Measurements from ENCODE around the gene PRPF38B.
"Not testable (repeated sequence)": the region's sequence is repeated elsewhere in the genome, so short reads cannot be mapped to it uniquely, and the experiment has no call there.

The PRPF38B gene

DNA sequence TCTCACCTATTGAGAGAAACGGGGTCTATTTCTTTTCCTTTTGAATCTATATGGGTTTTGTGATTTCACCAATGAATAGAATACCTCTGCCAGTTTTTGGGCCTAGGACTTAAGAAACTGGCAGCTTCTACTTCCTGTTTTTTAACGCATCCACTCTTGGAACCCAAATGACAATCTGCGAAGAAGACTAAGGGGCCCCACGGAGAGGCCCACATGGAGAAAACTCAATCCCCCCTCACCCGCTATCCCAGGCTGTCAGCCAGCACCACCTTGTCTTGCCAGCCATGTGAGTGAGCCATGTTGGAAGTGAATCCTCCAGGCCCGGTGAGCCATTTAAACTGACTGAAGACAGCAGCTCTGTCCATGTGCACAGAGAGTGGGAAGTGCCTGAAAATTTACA, 27.6 kb upstream of the PRPF38B start:
- TF ChIP-seq, protein P1, sequence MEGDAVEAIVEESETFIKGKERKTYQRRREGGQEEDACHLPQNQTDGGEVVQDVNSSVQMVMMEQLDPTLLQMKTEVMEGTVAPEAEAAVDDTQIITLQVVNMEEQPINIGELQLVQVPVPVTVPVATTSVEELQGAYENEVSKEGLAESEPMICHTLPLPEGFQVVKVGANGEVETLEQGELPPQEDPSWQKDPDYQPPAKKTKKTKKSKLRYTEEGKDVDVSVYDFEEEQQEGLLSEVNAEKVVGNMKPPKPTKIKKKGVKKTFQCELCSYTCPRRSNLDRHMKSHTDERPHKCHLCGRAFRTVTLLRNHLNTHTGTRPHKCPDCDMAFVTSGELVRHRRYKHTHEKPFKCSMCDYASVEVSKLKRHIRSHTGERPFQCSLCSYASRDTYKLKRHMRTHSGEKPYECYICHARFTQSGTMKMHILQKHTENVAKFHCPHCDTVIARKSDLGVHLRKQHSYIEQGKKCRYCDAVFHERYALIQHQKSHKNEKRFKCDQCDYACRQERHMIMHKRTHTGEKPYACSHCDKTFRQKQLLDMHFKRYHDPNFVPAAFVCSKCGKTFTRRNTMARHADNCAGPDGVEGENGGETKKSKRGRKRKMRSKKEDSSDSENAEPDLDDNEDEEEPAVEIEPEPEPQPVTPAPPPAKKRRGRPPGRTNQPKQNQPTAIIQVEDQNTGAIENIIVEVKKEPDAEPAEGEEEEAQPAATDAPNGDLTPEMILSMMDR (IDR thresholded peaks at IDR 0.05; ENCODE audit: insufficient read depth, low read length, missing control alignments) = no peak
- CTCF ChIA-PET = no interaction called here
- POLR2A ChIA-PET = no interaction called here

DNA sequence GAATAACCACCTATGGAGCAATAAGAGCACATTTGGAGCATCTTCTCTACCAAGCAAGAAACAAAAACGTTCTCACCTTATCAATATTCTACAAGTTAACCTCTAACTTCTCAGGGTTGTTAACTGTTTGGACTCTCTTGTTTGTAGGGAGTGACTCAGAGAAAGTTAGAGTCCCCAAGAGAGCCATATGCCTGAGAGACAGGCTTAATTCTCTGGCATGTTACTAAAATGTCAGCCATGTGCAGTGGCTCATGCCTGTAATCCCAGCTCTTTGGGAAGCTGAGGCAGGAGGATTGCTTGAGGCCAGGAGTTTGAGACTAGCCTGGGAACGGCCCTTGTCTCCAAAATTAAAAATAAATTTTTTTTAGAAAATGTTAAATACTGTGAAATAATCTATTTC, 27.0 kb upstream of the PRPF38B start:
- ChIA-PET POLR2A (no interaction called here), CTCF (no interaction called here)
- TF ChIP-seq, protein P1 (IDR thresholded peaks at IDR 0.05; ENCODE audit: insufficient read depth, low read length, missing control alignments) = no peak
- H3K4me3 ChIP-seq (ENCODE audit: low read depth, low read length) = no peak overlapping the region
- DNase-seq (ENCODE audit: low read depth, low spot score) = no peak

More for the DNA sequence above, 27.6 kb upstream of the PRPF38B start:
- DNase-seq (ENCODE audit: low read depth, low spot score) = no peak
- no peak overlapping the region for H3K4me3 ChIP-seq (ENCODE audit: low read depth, low read length)

DNA sequence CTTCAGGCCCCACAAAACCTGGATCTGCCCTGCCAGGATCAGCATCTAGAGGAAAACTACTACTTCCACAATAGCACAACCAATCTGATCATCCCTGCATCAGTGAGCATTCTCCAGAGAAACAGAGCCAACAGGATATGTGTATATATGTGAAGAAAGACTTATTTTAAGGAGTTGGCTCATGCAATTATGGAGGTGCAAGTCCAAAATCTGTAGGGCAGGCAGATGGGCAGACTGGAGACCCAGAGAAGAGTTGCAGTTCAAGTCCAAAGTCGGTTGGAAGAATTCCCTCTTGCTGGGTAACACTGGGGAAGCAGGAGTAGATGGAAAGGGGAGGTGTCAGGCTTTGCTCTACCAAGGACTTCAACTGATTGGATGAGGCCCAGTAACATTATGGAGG, 26.3 kb upstream of the PRPF38B start:
- H3K4me3 ChIP-seq (ENCODE audit: low read depth, low read length) = no peak overlapping the region
- TF ChIP-seq, protein P1 (IDR thresholded peaks at IDR 0.05; ENCODE audit: insufficient read depth, low read length, missing control alignments) = no peak
- ChIA-PET POLR2A (no interaction called here), CTCF (no interaction called here)
- no peak for DNase-seq (ENCODE audit: low read depth, low spot score)

DNA sequence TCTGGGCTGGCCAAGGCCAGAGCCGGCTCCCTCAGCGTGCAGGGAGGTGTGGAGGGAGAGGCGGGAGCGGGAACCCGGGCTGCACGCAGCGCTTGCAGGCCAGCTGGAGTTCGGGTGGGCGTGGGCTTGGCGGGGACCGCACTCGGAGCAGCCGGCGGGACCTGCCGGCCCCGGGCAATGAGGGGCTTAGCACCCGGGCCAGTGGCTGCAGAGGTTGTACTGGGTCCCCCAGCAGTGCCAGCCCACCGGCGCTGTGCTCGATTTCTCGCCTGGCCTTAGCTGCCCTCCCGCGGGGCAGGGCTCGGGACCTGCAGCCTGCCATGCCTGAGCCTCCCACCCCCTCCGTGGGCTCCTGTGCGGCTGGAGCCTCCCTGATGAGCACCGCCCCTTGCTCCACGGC, 24.7 kb upstream of the PRPF38B start:
- POLR2A ChIA-PET; H3K4me3 ChIP-seq (ENCODE audit: low read depth, low read length); DNase-seq (ENCODE audit: low read depth, low spot score); CTCF ChIA-PET: not testable (repeated sequence)

DNA sequence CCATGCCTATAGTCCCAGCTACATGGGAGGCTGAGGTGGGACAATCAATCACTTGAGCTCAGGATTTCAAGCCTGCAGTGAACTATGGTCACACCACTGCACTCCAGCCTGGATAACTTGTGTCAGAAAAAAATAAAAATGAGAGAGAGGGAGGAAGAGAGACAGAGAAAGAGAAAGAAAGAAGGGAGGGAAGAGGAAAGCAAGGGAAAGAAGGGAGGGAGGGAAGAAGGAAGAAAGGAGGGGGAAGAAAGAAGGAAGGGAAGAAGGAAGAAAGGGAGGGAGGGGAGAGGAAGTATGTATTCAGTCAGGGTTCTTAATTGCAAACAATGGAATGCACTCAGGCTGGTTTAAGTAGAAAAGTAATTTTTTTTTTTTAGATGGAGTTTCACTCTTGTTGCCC, 23.3 kb upstream of the PRPF38B start:
- no peak overlapping the region for H3K4me3 ChIP-seq (ENCODE audit: low read depth, low read length)
- ChIA-PET CTCF (no interaction called here), POLR2A (no interaction called here)
- TF ChIP-seq, protein P1 (IDR thresholded peaks at IDR 0.05; ENCODE audit: insufficient read depth, low read length, missing control alignments) = no peak
- DNase-seq (ENCODE audit: low read depth, low spot score) = no peak

DNA sequence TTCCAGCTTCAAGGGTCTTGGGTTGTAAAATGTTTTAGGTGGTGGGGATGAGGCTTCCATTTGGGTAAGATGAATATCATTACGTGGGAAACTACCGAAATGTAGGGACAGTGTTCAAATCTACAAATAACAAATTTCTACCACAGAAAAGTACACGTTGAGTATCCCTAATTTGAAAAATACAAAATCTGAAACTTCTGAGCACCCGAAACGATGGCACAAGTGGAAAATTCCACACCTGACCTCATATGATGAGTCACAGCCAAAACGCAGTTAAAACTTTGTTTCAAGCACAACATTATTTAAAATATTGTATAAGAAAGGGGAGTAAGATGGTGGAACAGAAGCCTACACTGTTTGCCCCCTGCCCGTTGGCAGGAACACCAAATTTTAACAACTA, 22.4 kb upstream of the PRPF38B start:
- DNase-seq (ENCODE audit: low read depth, low spot score) = no peak
- ChIA-PET CTCF (no interaction called here), POLR2A (no interaction called here)
- TF ChIP-seq, protein P1 (IDR thresholded peaks at IDR 0.05; ENCODE audit: insufficient read depth, low read length, missing control alignments) = no peak
- no peak overlapping the region for H3K4me3 ChIP-seq (ENCODE audit: low read depth, low read length)

DNA sequence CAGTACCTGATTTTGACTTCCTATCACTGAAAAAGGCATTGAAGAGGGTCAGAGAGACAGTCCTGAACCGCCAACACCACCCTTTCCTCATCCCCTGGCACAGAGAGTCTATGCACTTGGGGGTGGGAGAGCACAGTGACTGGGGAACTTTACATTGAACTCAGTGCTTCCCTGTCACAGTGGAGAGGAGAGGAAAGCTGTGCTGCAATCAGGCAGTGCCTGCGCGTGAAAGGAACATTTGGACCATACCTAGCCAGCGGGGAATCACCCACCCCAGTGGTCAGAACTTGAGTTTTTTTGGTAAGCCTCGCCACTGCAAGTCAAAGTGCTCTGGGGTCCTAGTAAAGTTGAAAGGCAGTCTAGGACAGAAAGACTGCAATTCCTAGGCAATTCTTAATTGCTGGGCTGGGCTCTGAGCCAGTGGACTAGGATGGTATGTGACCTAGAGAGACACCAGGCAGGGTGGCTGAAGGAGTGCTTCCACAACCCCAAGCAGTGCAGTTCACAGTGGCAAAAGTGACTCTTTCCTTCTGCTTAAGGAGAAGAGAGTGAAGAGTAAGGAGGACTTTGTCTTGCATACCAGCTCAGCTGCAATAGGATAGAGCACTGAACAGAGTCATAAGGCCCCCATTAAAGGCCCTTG, 21.9 kb upstream of the PRPF38B start:
- no peak for DNase-seq (ENCODE audit: low read depth, low spot score)
- no peak overlapping the region for H3K4me3 ChIP-seq (ENCODE audit: low read depth, low read length)
- POLR2A ChIA-PET = no interaction called here
- CTCF ChIA-PET = no interaction called here
- TF ChIP-seq, protein P1 (IDR thresholded peaks at IDR 0.05; ENCODE audit: insufficient read depth, low read length, missing control alignments) = no peak
